GM21390 (cell line): ENCODE measurements around the gene BATF.

ENCODE experiments used
- ATAC-seq: cut with Tn5 transposase; IDR thresholded peaks from one replicate; pipeline ENCODE4 v1.9.1; 2021; ENCODE audit not compliant: unreplicated experiment

The BATF gene

GRCh38 chr14:75531660-75532317 is 9.5 kb downstream of the BATF start:
- no peak for ATAC-seq

GRCh38 chr14:75533791-75534555 is 11.7 kb downstream of the BATF start:
- no peak for ATAC-seq

DNA sequence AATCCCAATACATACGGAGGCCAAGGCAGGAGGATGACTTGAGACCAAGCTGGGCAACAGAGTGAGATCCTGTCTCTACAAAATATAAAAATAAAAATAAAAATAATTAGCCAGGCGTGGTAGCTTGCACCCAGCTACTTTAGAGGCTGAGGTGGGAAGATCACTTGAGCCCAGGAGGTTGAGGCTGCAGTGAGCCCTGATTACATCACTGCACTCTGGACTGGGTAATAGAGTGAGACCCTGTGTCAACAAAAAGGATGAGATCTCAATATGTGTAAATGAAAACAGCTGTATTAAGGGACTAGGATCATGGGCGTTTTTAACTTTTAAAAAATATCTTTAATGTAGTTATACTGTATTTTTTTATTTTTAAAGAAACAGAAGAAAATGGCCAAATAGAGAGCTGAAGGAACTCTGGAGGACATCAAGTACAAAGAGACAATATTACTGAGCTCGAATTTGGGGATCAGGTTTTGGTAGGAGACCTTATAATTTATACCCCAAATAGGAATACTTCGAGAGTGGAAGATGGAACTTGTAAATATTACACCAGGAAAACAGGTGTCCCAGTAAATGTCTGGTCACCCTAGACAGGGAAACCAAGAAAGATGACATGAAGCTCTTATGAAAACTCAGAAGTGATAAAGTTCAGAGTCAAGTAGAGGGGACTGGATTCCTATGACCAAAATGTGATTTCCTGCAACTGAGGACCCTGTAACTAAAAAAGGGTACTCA is 13.1 kb downstream of the BATF start:
- ATAC-seq: no peak

GRCh38 chr14:75537071-75537470 is 14.8 kb downstream of the BATF start:
- no peak for ATAC-seq

DNA sequence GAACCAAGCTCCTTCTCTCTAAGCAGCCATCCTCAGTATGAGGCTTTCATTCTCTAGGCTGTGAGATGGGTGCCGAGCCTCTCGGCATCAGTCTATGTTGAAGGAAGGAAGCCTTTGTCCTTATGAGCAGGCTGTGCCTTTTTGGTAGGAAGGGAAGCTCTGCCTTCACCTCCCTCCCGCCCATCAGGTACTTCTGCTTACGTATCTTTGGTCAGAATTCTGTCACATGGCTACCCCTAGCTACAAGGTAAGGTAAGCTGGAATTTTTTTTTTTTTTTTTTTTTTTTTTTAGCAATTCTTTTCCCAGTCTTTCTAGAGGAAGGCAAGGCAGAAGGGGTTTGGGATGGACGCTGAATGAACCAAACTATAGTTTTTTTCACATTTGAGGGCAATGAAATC is 16.9 kb downstream of the BATF start:
- no peak for ATAC-seq

GRCh38 chr14:75539561-75540478 is 17.6 kb downstream of the BATF start:
- peak; percentile 51 for ATAC-seq

- ATAC-seq: no peak
Observed at GRCh38 chr14:75540479-75540851, 18.2 kb downstream of the BATF start.

DNA sequence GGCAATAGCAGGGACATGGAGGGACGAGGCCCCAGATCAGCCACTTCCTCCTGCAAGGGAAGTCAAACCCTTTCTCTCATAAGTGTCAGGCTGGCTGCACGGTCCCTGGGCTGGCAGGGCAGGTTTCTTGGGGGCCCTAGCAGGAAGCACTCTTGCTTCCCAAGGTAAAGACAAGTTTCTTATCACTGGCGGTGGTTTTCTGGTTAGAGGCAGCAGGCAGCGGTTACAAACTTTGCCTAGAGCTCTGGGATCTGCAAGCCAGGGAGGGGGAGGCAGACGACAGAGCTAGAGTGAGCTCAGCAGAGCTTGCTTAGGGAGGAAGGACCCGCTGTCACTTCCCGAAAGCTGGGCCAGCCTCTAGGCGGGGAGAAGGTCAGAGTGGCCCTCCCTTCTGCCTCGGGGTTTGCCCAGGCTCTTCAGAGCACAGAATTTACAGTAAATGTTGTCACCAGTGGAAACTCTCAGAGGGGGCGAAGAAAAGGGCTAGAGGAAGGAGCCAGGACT is 20.4 kb downstream of the BATF start:
- peak; percentile 55 for ATAC-seq

GRCh38 chr14:75543253-75543652 is 21.0 kb downstream of the BATF start:
- no peak for ATAC-seq

DNA sequence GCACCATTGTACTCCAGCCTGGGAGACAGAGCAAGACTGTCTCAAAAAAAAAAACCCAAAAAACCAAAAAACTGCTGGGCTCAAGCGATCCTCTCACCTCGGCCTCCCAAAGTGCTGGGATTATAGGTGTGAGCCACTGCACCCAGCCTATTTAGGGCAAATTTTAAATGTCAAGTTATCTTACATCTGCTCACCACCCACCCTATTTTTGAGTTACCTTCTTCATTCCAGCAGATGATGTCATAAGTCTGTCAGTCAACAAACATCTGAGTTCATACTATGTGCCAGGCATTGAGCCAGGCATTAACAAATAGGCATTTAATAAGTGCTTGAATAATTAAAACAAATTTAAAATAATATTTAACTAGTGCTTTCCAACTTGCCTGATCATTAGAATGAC is 21.5 kb downstream of the BATF start:
- no peak for ATAC-seq

DNA sequence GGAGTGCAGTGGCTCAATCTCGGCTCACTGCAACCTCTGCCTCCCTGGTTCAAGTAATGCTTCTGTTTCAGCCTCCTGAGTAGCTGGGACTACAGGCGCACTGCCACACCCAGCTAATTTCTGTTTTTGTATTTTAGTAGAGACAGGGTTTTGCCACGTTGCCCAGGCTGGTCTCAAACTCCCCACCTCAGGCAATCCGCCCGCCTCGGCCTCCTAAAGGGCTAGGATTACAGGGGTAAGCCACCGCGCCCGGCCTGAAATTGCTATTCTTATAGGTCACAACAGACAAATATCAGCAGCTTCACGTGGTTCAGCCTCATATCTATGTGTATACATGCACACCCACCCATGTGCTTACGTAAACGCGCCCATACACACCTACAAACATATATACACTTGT is 23.6 kb downstream of the BATF start:
- no peak for ATAC-seq

DNA sequence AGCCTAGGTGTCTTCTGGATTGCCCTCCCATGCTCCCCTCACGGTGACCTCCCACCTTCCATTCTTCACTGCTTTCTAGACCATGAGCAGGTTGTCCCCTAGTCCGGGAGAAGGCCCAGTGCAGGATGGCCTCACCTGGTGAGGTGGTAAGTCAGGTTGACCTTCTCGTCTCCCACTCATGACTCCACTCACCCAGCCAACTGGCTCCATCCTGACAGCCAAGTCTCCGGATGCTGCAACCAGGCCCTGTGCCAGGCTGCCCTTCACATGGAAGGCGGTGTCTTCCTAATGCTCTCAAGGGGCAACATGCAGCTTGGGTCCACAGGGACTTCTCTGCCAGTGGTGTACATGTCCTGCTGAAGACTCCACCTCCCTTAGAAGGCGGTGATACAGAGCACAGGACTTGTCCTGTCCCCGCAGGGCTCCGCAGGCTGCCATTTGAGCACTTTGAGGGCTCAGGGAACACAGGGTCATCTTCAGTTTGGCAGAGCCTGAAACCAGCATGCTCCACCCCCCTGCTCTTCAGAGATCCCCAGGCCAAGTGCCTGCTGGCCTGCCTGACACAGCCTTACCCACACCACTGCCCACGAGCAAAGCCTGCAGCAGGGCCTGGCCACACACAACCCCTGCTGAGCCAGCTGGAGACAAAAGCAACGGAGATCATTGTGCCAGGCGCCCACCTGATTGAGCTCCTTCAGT is 25.4 kb downstream of the BATF start:
- no peak for ATAC-seq

DNA sequence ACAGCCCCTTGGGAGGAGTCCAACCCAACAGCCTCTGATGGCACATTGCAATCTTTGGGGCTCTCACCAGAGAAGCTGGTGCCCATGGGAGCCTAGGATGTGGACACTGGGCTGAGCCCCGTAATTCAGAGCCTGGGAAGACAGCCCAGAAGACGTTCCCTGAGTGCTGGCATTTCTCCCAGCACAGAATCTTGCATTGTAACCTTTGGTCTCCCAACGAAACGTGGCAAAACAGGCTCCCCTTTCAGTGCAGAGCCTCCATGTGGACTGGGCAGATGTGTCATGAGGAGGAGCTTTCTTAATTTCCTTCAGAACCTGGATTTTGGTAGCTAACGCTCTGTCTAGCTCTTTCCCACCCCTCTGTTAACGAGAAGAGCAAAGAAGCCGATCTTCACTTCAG is 26.3 kb downstream of the BATF start:
- ATAC-seq: no peak

DNA sequence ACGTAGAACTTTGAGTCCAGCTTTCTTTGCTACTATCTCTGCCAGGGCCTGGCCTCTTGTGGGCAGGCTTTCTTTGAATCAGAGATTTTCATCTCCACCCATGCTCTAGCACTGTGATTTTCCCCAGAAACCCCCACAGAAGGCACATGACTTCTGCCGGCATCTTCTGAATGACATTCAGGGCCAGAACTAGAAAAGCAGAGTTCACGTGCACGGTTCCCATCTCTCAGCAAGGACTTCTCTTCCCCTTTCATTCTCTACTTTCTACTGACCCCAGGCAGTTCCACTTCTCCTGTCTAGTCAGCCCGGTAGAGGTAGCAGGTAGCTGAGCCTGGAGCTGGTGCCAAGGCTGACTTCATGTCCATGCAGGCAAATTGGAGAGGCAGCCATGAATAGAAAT is 26.9 kb downstream of the BATF start:
- peak; percentile 58 for ATAC-seq

DNA sequence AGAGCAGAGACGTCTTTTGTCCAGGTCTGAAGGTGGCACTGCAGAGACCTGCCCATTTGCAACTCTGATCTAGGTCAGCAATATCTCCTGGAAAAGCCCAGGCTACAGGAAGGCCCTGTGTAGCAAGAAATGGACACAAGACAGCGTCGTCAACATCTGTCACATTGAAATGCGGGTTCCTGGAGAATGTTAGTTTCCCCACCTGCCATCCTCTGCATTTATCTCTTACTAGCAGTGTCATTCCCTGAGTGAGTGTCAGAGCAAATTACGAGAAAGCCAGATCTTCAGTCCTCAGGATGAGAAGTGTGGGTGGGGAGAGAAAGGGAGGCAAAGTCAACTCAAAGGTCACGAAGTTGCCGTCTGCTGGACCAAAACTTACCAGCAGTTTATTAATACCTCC is 28.8 kb downstream of the BATF start:
- ATAC-seq: no peak

- ATAC-seq: no peak
Observed at GRCh38 chr14:75553157-75553556, 30.9 kb downstream of the BATF start.

GRCh38 chr14:75553761-75554364 is 31.6 kb downstream of the BATF start:
- ATAC-seq: no peak

GRCh38 chr14:75554482-75554881 is 32.2 kb downstream of the BATF start:
- ATAC-seq: no peak

DNA sequence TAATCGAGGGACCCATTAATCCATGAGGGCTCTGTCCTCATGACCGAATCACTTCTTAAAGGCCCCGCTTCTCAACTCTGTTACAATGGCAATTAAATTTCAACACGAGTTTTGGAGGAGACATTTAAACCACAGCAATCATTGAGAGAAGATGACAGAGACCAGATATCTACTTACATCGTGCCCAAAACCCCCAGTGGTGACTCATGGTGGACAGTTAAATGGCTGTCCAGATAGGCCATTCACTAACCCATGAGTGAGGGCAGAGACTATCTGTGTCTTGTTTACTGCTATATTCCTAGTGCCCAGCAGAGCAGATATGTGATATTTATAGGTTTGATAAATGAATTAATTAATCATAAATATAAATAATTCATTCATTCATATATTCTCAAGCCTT is 36.2 kb downstream of the BATF start:
- no peak for ATAC-seq

GRCh38 chr14:75559045-75559444 is 36.8 kb downstream of the BATF start:
- ATAC-seq: no peak
